Testis (tissue), 5 donors: Measurements from ENCODE around the gene SPINDOC. TPM values are rescaled to one million over a fixed set of nuclear protein-coding genes. Genes with fewer than 3 reads are reported as not detected.

ENCODE experiments used
- DNase-seq: peaks from one replicate; pipeline ENCODE4 v3.0.0-alpha.2; 2019
- H3K27ac ChIP-seq, 2 donors: fragments of 200-600 bp; sonication (generic); one replicate each; pipeline ENCODE4 v1.5.1; 2019
- H3K27me3 ChIP-seq: fragments of 200-600 bp; sonication (generic); one replicate; pipeline ENCODE4 v1.5.1; 2019
- H3K36me3 ChIP-seq: fragments of 200-600 bp; sonication (generic); one replicate; pipeline ENCODE4 v1.5.1; 2017; ENCODE audit warnings: low read depth; ENCODE audit errors: missing control alignments
- H3K4me1 ChIP-seq: fragments of 200-600 bp; sonication (generic); one replicate; pipeline ENCODE4 v1.5.1; 2019
- H3K4me3 ChIP-seq, 2 donors: fragments of 200-600 bp; sonication (generic); one replicate each; pipeline ENCODE4 v1.5.1; 2017 to 2019
- H3K9me3 ChIP-seq: fragments of 200-600 bp; sonication (generic); one replicate; pipeline ENCODE4 v1.5.1; 2017
- CTCF ChIP-seq, 3 experiments: fragments of 450-650 bp in 2 of 3; fragments of 200-600 bp in 1 of 3; sonication (generic) in 1 of 3; IDR thresholded peaks; one replicate each; pipeline ENCODE4 v1.5.1; 2016 to 2019; ENCODE audit warnings: antibody characterized with exemption in 3 of 3, mild to moderate bottlenecking in 2 of 3, moderate library complexity in 1 of 3
- POLR2A ChIP-seq: fragments of 450-650 bp; IDR thresholded peaks from one replicate; pipeline ENCODE4 v1.6.1; 2017; ENCODE audit warnings: antibody characterized with exemption, mild to moderate bottlenecking, moderate library complexity
- WGBS, 2 donors: methylation state at CpG; one replicate each; pipeline ENCODE4 v1.1.5; 2018; 5-methylcytosine and 5-hydroxymethylcytosine counted together
- intact Hi-C: fragments of 100-400 bp; cut with DNase I; formaldehyde crosslinking; loops from one replicate; pipeline ENCODE4 v1.15.1; 2023; ENCODE audit warnings: low total_unique reads
- long read RNA-seq, 2 donors: transcript quantifications; one replicate each; lab custom pipeline, GENCODE V29; 2026
- polyA plus RNA-seq: library from polyadenylated mRNA; stranded (reverse); fragments of 350-450 nt; fragmentation: Illumina TruSeq; extraction: RNeasy Lipid Tissue Mini Kit (QIAGEN cat#74804); gene quantifications from one replicate; pipeline ENCODE4 v1.2.3, GENCODE V29; 2014; ENCODE audit warnings: low read depth, low replicate concordance; ENCODE audit not compliant: insufficient read depth
- total RNA-seq, 2 donors: library from RNA; depleted of rRNA; stranded (reverse); fragments of >200 nt; gene quantifications; one replicate each; pipeline ENCODE4 v1.2.3, GENCODE V29; 2016

SPINDOC gene, protein sequence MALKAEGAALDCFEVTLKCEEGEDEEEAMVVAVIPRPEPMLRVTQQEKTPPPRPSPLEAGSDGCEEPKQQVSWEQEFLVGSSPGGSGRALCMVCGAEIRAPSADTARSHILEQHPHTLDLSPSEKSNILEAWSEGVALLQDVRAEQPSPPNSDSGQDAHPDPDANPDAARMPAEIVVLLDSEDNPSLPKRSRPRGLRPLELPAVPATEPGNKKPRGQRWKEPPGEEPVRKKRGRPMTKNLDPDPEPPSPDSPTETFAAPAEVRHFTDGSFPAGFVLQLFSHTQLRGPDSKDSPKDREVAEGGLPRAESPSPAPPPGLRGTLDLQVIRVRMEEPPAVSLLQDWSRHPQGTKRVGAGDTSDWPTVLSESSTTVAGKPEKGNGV
- total RNA-seq: 10 to 100 TPM; 38.6 to 45.1 TPM
- 71.6 TPM for polyA plus RNA-seq
- long read RNA-seq, donor 1, transcript SPINDOC-201 (6 exons, 2,024 nt): major isoform, 9 of 16 reads
- long read RNA-seq, donor 1, partial matches to known transcripts: 7 of 16 reads
- long read RNA-seq, donor 1, other reads (novel, unspliced or antisense): 0 of 16 reads
- long read RNA-seq, donor 2, transcript SPINDOC-201 (6 exons, 2,024 nt): major isoform, 17 of 30 reads
- long read RNA-seq, donor 2, partial matches to known transcripts: 13 of 30 reads
- long read RNA-seq, donor 2, other reads (novel, unspliced or antisense): 0 of 30 reads

GRCh38 chr11:63813035-63813562 is at the start of gene SPINDOC:
TSS of gene SPINDOC (plus strand) at chr11:63813456. CDS start at chr11:63813687, 231 bp downstream.
- H3K4me3 ChIP-seq: peak within 1 kb of the TSS; percentile 78 to 80
- no peaks in the 10 kb centered on the region for H3K27me3 ChIP-seq
- no peak for TF ChIP-seq CTCF (IDR thresholded peaks at IDR 0.05)
- no peak for TF ChIP-seq POLR2A
- H3K9me3 ChIP-seq: no peaks in the 10 kb centered on the region
- intact Hi-C loops: no loop called here
- H3K27ac ChIP-seq: peak within 1 kb of the TSS; percentile 47 to 73
- H3K36me3 ChIP-seq: no peaks in the 10 kb centered on the region
- WGBS, 2 donors: 0 to 1% methylated on average over 13 to 30 of the region's 65 CpGs
- H3K4me1 ChIP-seq: peaks cover 3% of the 10 kb centered on the region
- DNase-seq: peak; percentile 80

DNA sequence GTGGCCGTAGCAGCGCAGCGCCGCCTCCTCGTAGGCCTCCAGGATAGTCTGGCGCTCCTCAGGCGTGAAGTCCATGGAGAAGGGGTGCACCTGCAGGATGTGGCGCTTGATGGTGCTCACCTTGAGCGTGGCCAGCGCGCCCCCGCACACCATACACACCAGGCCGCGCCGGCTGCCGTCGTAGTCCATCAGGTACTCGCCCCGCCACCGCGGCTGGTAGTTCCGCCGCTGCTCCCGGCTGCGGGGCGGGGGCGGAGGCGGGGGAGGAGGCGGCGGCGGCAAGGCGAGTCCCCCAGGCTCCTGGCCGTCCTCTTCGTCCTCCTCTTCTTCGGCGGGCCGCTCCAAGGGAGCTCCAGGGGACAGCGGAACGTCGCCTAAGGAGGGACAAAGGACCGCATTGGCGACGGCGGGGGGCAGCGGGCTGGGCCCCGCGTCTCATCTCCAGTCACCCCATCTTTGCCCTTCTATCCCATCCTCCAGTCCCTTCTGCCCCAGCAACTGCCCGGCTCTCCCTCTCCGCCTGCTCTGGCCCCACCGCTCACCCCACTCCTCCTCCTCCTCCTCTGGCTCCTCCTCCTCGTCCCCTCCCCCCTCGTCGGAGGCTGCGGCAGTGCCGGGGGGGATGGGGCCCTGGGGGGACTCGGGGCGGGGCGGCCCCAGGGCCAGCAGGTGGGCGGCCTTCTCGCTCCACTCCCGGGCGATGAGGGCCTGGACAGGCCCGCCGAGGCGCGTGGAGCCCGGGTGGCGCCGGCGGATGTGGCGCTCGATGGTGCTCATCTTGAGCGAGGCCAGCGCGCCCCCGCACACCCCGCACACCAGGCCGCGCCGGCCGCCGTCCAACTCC is 49.5 kb upstream of the SPINDOC start:
- Histone ChIP-seq H3K27ac (peak overlapping the region in 1 of 2 donors; percentile 64), H3K9me3 (no peaks in the 10 kb centered on the region), H3K4me3 (peak overlapping the region; percentile 49 to 56), H3K27me3 (no peaks in the 10 kb centered on the region), H3K36me3 (no peaks in the 10 kb centered on the region), H3K4me1 (peaks cover 26% of the 10 kb centered on the region)
- DNase-seq: no peak
- WGBS, 2 donors: 53 to 61% methylated on average over 20 to 76 of the region's 82 CpGs
- no peak for TF ChIP-seq CTCF (IDR thresholded peaks at IDR 0.05)
- no peak for TF ChIP-seq POLR2A
- intact Hi-C loops: loop anchor here (10.0 kb wide), 1 partner anchor 181 kb away; no protein-coding TSS in a partner anchor

DNA sequence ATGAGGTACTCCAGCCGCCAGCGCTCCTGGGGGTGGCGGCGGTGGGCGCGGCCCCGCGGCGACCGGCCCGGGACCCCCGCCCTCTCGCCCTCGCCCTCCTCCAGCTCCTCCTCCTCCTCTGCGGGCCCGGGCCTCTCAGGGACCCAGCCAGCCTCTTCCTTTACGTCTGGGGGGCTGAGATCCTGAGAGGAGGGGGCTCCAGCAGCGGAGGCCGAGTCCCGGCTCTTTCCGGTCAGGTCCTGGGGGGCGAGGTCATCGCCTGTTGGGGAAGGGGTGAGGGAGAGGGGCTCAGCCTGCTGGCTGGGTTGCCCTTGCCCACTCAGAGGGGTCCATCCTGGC is 48.9 kb upstream of the SPINDOC start:
- peak overlapping the region; percentile 49 to 56 for H3K4me3 ChIP-seq
- 69% methylated on average over 23 of the region's 23 CpGs; no CpG with 5 or more reads in 1 of the 2 donors for whole genome bisulfite sequencing, 2 donors
- no peaks in the 10 kb centered on the region for H3K9me3 ChIP-seq
- H3K27ac ChIP-seq: peak overlapping the region in 1 of 2 donors; percentile 64
- H3K27me3 ChIP-seq: no peaks in the 10 kb centered on the region
- DNase-seq: no peak
- TF ChIP-seq POLR2A (no peak), CTCF (IDR thresholded peaks at IDR 0.05) (no peak)
- H3K4me1 ChIP-seq: peaks cover 26% of the 10 kb centered on the region
- intact Hi-C loops: loop anchor here (10.0 kb wide), 1 partner anchor 180 kb away; no protein-coding TSS in a partner anchor
- H3K36me3 ChIP-seq: no peaks in the 10 kb centered on the region
